K562 (cell line): ENCODE measurements around the gene CHSY1. TPM values are rescaled to one million over a fixed set of nuclear protein-coding genes. Genes with fewer than 3 reads are reported as not detected.
A peak's percentile ranks its signal among the peaks of the same experiment; 100 is the strongest.

ENCODE experiments used
- ATAC-seq: fragments of 200-7000 bp; cut with Tn5 transposase; 3 replicates; pipeline ENCODE4 v1.9.1; 2020; ENCODE audit warnings: moderate library complexity
- BruUV-seq: library from RNA; stranded (reverse); fragments of 400-500 nt; replicated peaks from 2 replicates; lab custom pipeline; 2021; lab: Mats Ljungman, UMichigan
- CTCF ChIA-PET: fragments of 300-600 bp; formaldehyde crosslinking; extraction: SDS; loops from one replicate; lab custom pipeline; 2021; ENCODE audit warnings: low intra/inter-chr PET ratio; lab: Yijun Ruan, JAX
- POLR2A ChIA-PET: fragments of 300-600, 350-650 bp; sonication (Branson Sonifier 250); formaldehyde crosslinking; extraction: SDS; loops from one replicate; lab custom pipeline; 2021; ENCODE audit warnings: antibody characterized with exemption, inconsistent platforms; lab: Yijun Ruan, JAX
- DNase-seq, 4 experiments: peaks; one replicate each; pipeline versions ENCODE4 v3.0.0 to v3.0.0-alpha.2; 2011 to 2018; ENCODE audit warnings: low spot score in 3 of 4, mixed read lengths in 3 of 4; ENCODE audit errors: extremely low read depth in 1 of 4
- FAIRE-seq: peaks from 2 replicates; lab custom pipeline; 2011; peaks lifted over from hg19 to GRCh38; lab: Jason Lieb, UNC
- H2AFZ ChIP-seq: 2 replicates; pipeline ENCODE4 v1.6.0; 2011; ENCODE audit warnings: low read depth, low read length, control low read depth, inconsistent platforms
- H3K27ac ChIP-seq: fragments of 200-600 bp; 3 replicates; pipeline ENCODE4 v1.8.0; 2011; ENCODE audit warnings: low read depth, mild to moderate bottlenecking, control low read depth, inconsistent platforms, low read length, moderate library complexity, mixed read lengths; ENCODE audit errors: extremely low read depth
- H3K27me3 ChIP-seq, 2 experiments: fragments of 300-600 bp in 1 of 2; 2 replicates in 1 of 2; 3 replicates in 1 of 2; pipeline versions ENCODE4 v1.6.0 to v1.8.0; 2011; ENCODE audit warnings: inconsistent platforms in 2 of 2, low read length in 2 of 2, mild to moderate bottlenecking in 1 of 2, mixed read lengths in 1 of 2, moderate library complexity in 1 of 2; ENCODE audit not compliant: control insufficient read depth in 2 of 2, insufficient read depth in 2 of 2
- H3K36me3 ChIP-seq: fragments of 300-600 bp; 3 replicates; pipeline ENCODE4 v1.8.0; 2011; ENCODE audit warnings: mild to moderate bottlenecking, low read length, inconsistent platforms; ENCODE audit not compliant: control insufficient read depth, insufficient read depth
- H3K4me1 ChIP-seq, 2 experiments: fragments of 200-600 bp in 1 of 2; replicated peaks in 1 of 2; 2 replicates in 1 of 2; 3 replicates in 1 of 2; pipeline versions ENCODE4 v1.5.1 to v1.8.0; 2011; ENCODE audit warnings: inconsistent platforms in 2 of 2, low read length in 2 of 2, mild to moderate bottlenecking in 1 of 2, mixed read lengths in 1 of 2, moderate library complexity in 1 of 2; ENCODE audit not compliant: control insufficient read depth in 2 of 2, insufficient read depth in 2 of 2
- H3K4me2 ChIP-seq: 2 replicates; pipeline ENCODE4 v1.6.1; 2011; ENCODE audit warnings: low read length, control low read depth, inconsistent platforms, mixed read lengths; ENCODE audit not compliant: insufficient read depth
- H3K4me3 ChIP-seq: fragments of 200-600 bp; sonication (generic), shearing (Covaris generic); 2 replicates; pipeline ENCODE4 v1.5.1; 2016; ENCODE audit warnings: control low read depth, inconsistent platforms
- H3K79me2 ChIP-seq: fragments of 200-600 bp; 3 replicates; pipeline ENCODE4 v1.8.0; 2011; ENCODE audit warnings: low read length, inconsistent platforms; ENCODE audit not compliant: control insufficient read depth, insufficient read depth
- H3K9ac ChIP-seq, 2 experiments: 2 replicates each; pipeline versions ENCODE4 v1.6.0 to v1.6.1; 2011; ENCODE audit warnings: low read depth in 2 of 2, low read length in 2 of 2, control low read depth in 1 of 2, inconsistent platforms in 1 of 2, mild to moderate bottlenecking in 1 of 2, mixed read lengths in 1 of 2; ENCODE audit not compliant: insufficient read depth in 1 of 2
- H3K9me1 ChIP-seq: one replicate; pipeline ENCODE4 v1.6.0; 2011; ENCODE audit warnings: inconsistent platforms, mild to moderate bottlenecking, low read length, moderate library complexity; ENCODE audit not compliant: control insufficient read depth, insufficient read depth
- H3K9me3 ChIP-seq: replicated peaks from 2 replicates; pipeline ENCODE4 v1.5.1; 2011; ENCODE audit warnings: low read depth, low read length, inconsistent platforms; ENCODE audit not compliant: control insufficient read depth, insufficient read depth
- H4K20me1 ChIP-seq: replicated peaks from 2 replicates; pipeline ENCODE4 v1.6.1; 2011; ENCODE audit warnings: low read length, inconsistent platforms, mixed read lengths; ENCODE audit not compliant: control insufficient read depth, insufficient read depth
- BRCA1 ChIP-seq, 2 experiments: fragments of 450-650 bp in 1 of 2; sonication (generic) in 1 of 2; formaldehyde crosslinking in 1 of 2; IDR thresholded peaks; 2 replicates each; pipeline versions ENCODE4 v1.5.0 to v1.6.1; 2017 to 2020; ENCODE audit warnings: mild to moderate bottlenecking in 1 of 2, missing genetic modification reagents in 1 of 2
- ETV1 ChIP-seq: fragments of 450-650 bp; conservative IDR thresholded peaks from 2 replicates; pipeline ENCODE4 v1.6.1; 2016; ENCODE audit warnings: missing genetic modification characterization, control low read depth, low read depth, missing compliant biosample characterization
- GATA2 ChIP-seq: sonication (generic); formaldehyde crosslinking; IDR thresholded peaks from 2 replicates; pipeline ENCODE4 v1.4.0; 2020; ENCODE audit warnings: mild to moderate bottlenecking, missing genetic modification reagents
- HNRNPL ChIP-seq: fragments of 200-400 bp; formaldehyde crosslinking; IDR thresholded peaks from 2 replicates; pipeline ENCODE4 v1.6.1; 2017; ENCODE audit warnings: low read depth, mild to moderate bottlenecking, low read length
- JUN ChIP-seq, 2 experiments: sonication (generic) in 1 of 2; formaldehyde crosslinking in 1 of 2; IDR thresholded peaks; 2 replicates each; pipeline versions ENCODE4 v1.6.1 to v1.8.0; 2012 to 2022; ENCODE audit warnings: borderline replicate concordance in 2 of 2, mild to moderate bottlenecking in 2 of 2, improper control_type of control experiment in 1 of 2, low read depth in 1 of 2, low read length in 1 of 2, missing genetic modification reagents in 1 of 2
- KAT8 ChIP-seq: fragments of 450-650 bp; IDR thresholded peaks from 2 replicates; pipeline ENCODE4 v1.6.1; 2016; ENCODE audit warnings: low read depth, mild to moderate bottlenecking
- MTA2 ChIP-seq: fragments of 450-650 bp; IDR thresholded peaks from 2 replicates; pipeline ENCODE4 v1.6.1; 2016; ENCODE audit warnings: low read depth
- NCOA1 ChIP-seq: fragments of 450-650 bp; IDR thresholded peaks from 2 replicates; pipeline ENCODE4 v1.6.1; 2016; ENCODE audit warnings: low read depth
- NFIX ChIP-seq: fragments of 250-450 bp; sonication (Bioruptor Pico); IDR thresholded peaks from 2 replicates; pipeline ENCODE4 v1.4.0; 2020; ENCODE audit warnings: low read depth, mild to moderate bottlenecking, moderate library complexity
- SMAD2 ChIP-seq: fragments of 150-350 bp; IDR thresholded peaks from 2 replicates; pipeline ENCODE4 v1.6.1; 2014; ENCODE audit warnings: low read depth, mild to moderate bottlenecking, low read length
- SRSF9 ChIP-seq: fragments of 200-400 bp; formaldehyde crosslinking; IDR thresholded peaks from 2 replicates; pipeline ENCODE4 v1.6.1; 2017; ENCODE audit warnings: low read depth, low read length, borderline replicate concordance
- U2AF1 ChIP-seq: fragments of 200-400 bp; formaldehyde crosslinking; optimal IDR thresholded peaks from 2 replicates; pipeline ENCODE3; 2017; ENCODE audit warnings: mild to moderate bottlenecking, low read depth, low read length, moderate library complexity
- ZNF212 ChIP-seq: fragments of 450-650 bp; formaldehyde crosslinking; IDR thresholded peaks from 2 replicates; pipeline ENCODE4 v1.4.0; 2020; ENCODE audit warnings: mild to moderate bottlenecking
- ZNF584 ChIP-seq: fragments of 200-800 bp; sonication (Bioruptor generic); IDR thresholded peaks from 2 replicates; pipeline ENCODE4 v1.6.1; 2016; ENCODE audit warnings: low read depth, mild to moderate bottlenecking, missing genetic modification characterization, missing compliant biosample characterization
- ZNF764 ChIP-seq: fragments of 250-450 bp; sonication (Bioruptor Pico); IDR thresholded peaks from 2 replicates; pipeline ENCODE4 v1.4.0; 2020; ENCODE audit warnings: low read depth, mild to moderate bottlenecking, moderate library complexity
- ZSCAN29 ChIP-seq: fragments of 450-650 bp; IDR thresholded peaks from 2 replicates; pipeline ENCODE4 v1.6.1; 2017
- WGBS: fragments of 100-300 bp; shearing (Covaris generic); methylation state at CpG from one replicate; pipeline ENCODE4 v1.1.6; 2016; ENCODE audit warnings: low coverage, mixed read lengths; ENCODE audit not compliant: insufficient coverage; ENCODE audit errors: missing lambda C conversion rate; 5-methylcytosine and 5-hydroxymethylcytosine counted together
- in situ Hi-C: fragments of 300-500 bp; cut with MboI; formaldehyde crosslinking; loops from 4 replicates; pipeline ENCODE4 v1.15.0; 2018; ENCODE audit warnings: inconsistent platforms, mixed read lengths
- intact Hi-C: fragments of 100-400 bp; cut with micrococcal nuclease; formaldehyde crosslinking; loops from 2 replicates; pipeline ENCODE4 v1.14.2; 2022
- polyA plus RNA-seq, 8 experiments: library from polyadenylated mRNA; depleted of rRNA in 4 of 8; stranded (reverse) in 5 of 8; unstranded in 3 of 8; fragments of >200 nt; fragmentation: Nextera tagmentation in 2 of 8; fragmentation: Illumina TruSeq in 1 of 8; extraction: Ambion mirVana in 2 of 8; extraction: Trizol in 1 of 8; gene quantifications; 2 replicates each; pipeline versions ENCODE4 v1.2.1 to v1.2.3, GENCODE V29; 2011 to 2014; ENCODE audit warnings: inconsistent platforms in 1 of 8, missing spikeins in 1 of 8
- total RNA-seq, 7 experiments: library from RNA; depleted of rRNA in 6 of 7; stranded (reverse); fragments of >200 nt in 6 of 7; fragmentation: Illumina TruSeq in 2 of 7; extraction: Trizol in 2 of 7; gene quantifications; 2 replicates each; pipeline versions ENCODE4 v1.2.1 to v1.2.3, GENCODE V29; 2011 to 2021; ENCODE audit warnings: low replicate concordance in 1 of 7
- TF ChIP-seq, protein P1 (sequence below): fragments of 250-450 bp; sonication (Bioruptor Pico); IDR thresholded peaks from 2 replicates; pipeline ENCODE4 v1.8.0; 2022; ENCODE audit warnings: moderate library complexity, mild to moderate bottlenecking, inconsistent platforms
- TF ChIP-seq, protein P2 (sequence below): IDR thresholded peaks from 2 replicates; pipeline ENCODE4 v1.6.1; 2011; ENCODE audit not compliant: insufficient read length; ENCODE audit errors: extremely low read depth
- TF ChIP-seq, protein P3 (sequence below): fragments of 450-650 bp; IDR thresholded peaks from 2 replicates; pipeline ENCODE4 v1.6.1; 2016; ENCODE audit warnings: antibody characterized with exemption

CHSY1 gene
- total and polyA plus RNA-seq, 9 of the 15 experiments (the other 6 are each of a cell fraction or from before 2014, with no cell fraction given): 7.0 to 16.4 (median 13.4) TPM

DNA sequence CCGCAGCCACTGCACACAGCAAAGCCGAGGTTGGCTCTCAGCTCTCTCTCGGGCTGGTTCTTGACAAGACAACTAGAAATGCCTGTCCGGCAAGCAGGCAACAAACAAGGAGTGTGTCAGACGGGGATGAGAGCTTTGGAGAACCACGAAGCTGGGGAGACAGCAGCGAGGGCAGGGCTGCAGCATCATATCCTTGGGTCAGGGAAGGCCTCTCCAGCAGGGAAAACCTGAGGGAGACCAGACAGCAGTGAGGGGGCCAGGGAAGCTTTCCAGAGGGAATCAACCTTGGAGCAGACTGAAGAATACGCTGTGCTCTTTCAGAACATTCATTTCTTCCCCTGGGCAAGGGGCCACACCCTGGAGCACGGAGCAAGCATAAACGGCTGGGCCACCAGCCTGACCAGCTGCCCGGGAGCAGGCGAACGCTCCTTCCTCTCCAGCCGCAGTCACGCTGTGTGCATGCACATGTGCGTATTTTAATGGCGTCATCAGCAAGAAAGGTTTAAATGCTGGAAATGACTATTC lies 58.7 kb downstream of the CHSY1 start:
- in situ Hi-C loops (no loop called here), intact Hi-C loops (no loop called here)
- ChIA-PET POLR2A (interaction anchor here (0.7 to 1.0 kb wide), 4 partner anchors 8 to 177 kb away, joined by 3 to 5 read pairs (median 4); no protein-coding TSS in a partner anchor), CTCF (no interaction called here)
- peaks cover 48% of the 10 kb centered on the region for H3K79me2 ChIP-seq
- FAIRE-seq (no peak), ATAC-seq (no peak), DNase-seq (no peak)
- H3K4me1 ChIP-seq: peaks cover 4 to 12% of the 10 kb centered on the region in 2 experiments; a peak in 4 of 5 replicates
- BruUV-seq: no TSS peak
- H3K9me3 ChIP-seq: no peaks in the 10 kb centered on the region
- no peak overlapping the region for H3K4me3 ChIP-seq
- no peaks in the 10 kb centered on the region for H3K27me3 ChIP-seq
- TF ChIP-seq, protein P1, sequence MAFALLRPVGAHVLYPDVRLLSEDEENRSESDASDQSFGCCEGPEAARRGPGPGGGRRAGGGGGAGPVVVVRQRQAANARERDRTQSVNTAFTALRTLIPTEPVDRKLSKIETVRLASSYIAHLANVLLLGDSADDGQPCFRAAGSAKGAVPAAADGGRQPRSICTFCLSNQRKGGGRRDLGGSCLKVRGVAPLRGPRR: no peak
- no peak for TF ChIP-seq GATA2 (CRISPR knock-in tag)
- TF ChIP-seq BRCA1 (IDR thresholded peaks at IDR 0.05): no peak
- TF ChIP-seq BRCA1 (CRISPR knock-in tag; IDR thresholded peaks at IDR 0.05): no peak
- TF ChIP-seq KAT8: no peak
- no peak for TF ChIP-seq U2AF1
- TF ChIP-seq ZNF764: no peak
- no peak for TF ChIP-seq MTA2
- no peak for TF ChIP-seq ZNF584
- TF ChIP-seq ZSCAN29: no peak
- TF ChIP-seq JUN (IDR thresholded peaks at IDR 0.05; ENCODE audit: borderline replicate concordance, low read depth, low read length): no peak
- TF ChIP-seq JUN (CRISPR knock-in tag; IDR thresholded peaks at IDR 0.05; ENCODE audit: borderline replicate concordance): no peak
- no peak for TF ChIP-seq HNRNPL
- TF ChIP-seq NFIX (CRISPR knock-in tag): no peak
- TF ChIP-seq, protein P2, sequence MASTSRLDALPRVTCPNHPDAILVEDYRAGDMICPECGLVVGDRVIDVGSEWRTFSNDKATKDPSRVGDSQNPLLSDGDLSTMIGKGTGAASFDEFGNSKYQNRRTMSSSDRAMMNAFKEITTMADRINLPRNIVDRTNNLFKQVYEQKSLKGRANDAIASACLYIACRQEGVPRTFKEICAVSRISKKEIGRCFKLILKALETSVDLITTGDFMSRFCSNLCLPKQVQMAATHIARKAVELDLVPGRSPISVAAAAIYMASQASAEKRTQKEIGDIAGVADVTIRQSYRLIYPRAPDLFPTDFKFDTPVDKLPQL: no peak
- TF ChIP-seq NCOA1: no peak
- TF ChIP-seq ZNF212 (CRISPR knock-in tag): no peak
- TF ChIP-seq SRSF9: no peak
- no peak for TF ChIP-seq SMAD2
- TF ChIP-seq, protein P3, sequence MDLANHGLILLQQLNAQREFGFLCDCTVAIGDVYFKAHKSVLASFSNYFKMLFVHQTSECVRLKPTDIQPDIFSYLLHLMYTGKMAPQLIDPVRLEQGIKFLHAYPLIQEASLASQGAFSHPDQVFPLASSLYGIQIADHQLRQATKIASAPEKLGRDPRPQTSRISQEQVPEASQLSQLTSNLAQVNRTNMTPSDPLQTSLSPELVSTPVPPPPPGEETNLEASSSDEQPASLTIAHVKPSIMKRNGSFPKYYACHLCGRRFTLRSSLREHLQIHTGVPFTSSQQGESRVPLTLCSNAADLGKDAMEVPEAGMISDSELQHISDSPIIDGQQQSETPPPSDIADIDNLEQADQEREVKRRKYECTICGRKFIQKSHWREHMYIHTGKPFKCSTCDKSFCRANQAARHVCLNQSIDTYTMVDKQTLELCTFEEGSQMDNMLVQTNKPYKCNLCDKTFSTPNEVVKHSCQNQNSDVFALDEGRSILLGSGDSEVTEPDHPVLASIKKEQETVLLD: no peak
- TF ChIP-seq ETV1 (tag): no peak
- H3K4me2 ChIP-seq: no peak overlapping the region
- no peaks in the 10 kb centered on the region for H3K9me1 ChIP-seq
- H3K36me3 ChIP-seq: no peaks in the 10 kb centered on the region
- H2AFZ ChIP-seq: no peak overlapping the region
- H3K27ac ChIP-seq: no peak overlapping the region
- 81% methylated on average over 17 of the region's 17 CpGs for WGBS
- H4K20me1 ChIP-seq: peaks cover 3% of the 10 kb centered on the region; the same call in 1 of the 2 replicates
- 0 out of 4 replicates have a peak overlapping the region, but pooled peaks of 1 of the 2 experiments have one; percentile 28 for H3K9ac ChIP-seq
